ENCODE data around the gene SAMD13.

DNA sequence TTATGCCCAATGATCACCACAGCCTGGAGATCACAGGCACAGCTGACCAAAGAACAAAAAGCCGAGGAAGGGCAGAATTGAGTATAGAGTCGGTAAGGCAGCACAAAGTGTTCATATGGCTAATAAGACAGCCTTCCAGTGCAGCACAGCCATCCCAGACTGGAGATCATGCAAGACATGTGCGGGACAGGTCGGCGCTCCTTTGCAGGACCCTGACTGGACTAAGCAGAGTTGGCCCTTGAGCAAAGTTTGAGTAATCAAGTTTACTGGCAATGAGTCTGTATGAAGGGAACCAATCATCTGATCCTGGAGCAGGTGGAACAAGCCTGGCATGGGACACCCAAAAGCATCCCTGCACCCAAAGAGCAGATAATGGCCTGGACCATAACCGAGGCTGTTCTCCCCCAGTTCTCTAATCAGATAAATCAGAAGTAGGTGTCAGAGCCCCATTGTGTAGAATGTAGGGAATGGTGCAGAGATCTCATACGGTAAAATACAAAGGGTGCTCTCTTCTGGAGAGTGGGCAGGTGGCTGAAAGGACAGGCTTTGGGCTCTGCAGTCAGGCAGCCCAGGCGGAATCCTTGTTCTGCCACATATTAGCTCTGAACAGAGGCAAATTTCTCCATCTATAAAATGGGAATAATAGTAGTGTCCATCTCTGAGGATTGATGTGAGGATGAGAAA, 86.1 kb downstream of the SAMD13 start:
- no peak for TF ChIP-seq CTCF (IDR thresholded peaks at IDR 0.05; ENCODE audit: insufficient read depth, low read depth, low read length)
- TF ChIP-seq EZH2 (IDR thresholded peaks at IDR 0.05; ENCODE audit: insufficient read depth, low read length) = no peak
